H1 (cell line): ENCODE results near the gene BET1L. TPM values are rescaled to one million over a fixed set of nuclear protein-coding genes. Genes with fewer than 3 reads are reported as not detected.

Experiments used
- CTCF ChIA-PET: fragments of 300-600 bp; sonication (Branson Sonifier 250); formaldehyde crosslinking; loops from one replicate; lab custom pipeline; 2021; ENCODE audit not compliant: partially characterized antibody; lab: Charles Lee
- POLR2A ChIA-PET: fragments of 300-600 bp; sonication (Branson Sonifier 250); formaldehyde crosslinking; loops from one replicate; lab custom pipeline; 2021; ENCODE audit warnings: inconsistent platforms; ENCODE audit not compliant: partially characterized antibody; lab: Charles Lee
- DNase-seq, 2 experiments: peaks; one replicate each; pipeline versions ENCODE4 v3.0.0 to v3.0.0-alpha.2; 2010 to 2022; ENCODE audit warnings: low spot score in 2 of 2, low read depth in 1 of 2, mixed read lengths in 1 of 2
- FAIRE-seq: peaks from 2 replicates; lab custom pipeline; 2011; peaks lifted over from hg19 to GRCh38; lab: Jason Lieb, UNC
- H2AFZ ChIP-seq: 2 replicates; pipeline ENCODE4 v1.8.1; 2012; ENCODE audit warnings: low read length, inconsistent platforms
- H2AK5ac ChIP-seq: 2 replicates; pipeline ENCODE4 v1.6.1; 2013; ENCODE audit warnings: low read depth, low read length
- H2BK120ac ChIP-seq: replicated peaks from 2 replicates; pipeline ENCODE3; 2013; ENCODE audit warnings: low read depth, low read length, inconsistent platforms
- H2BK12ac ChIP-seq: 2 replicates; pipeline ENCODE4 v1.6.1; 2013; ENCODE audit warnings: low read depth, low read length
- H2BK15ac ChIP-seq: 2 replicates; pipeline ENCODE4 v1.6.1; 2013; ENCODE audit warnings: low read length
- H2BK20ac ChIP-seq: 2 replicates; pipeline ENCODE4 v1.6.1; 2013; ENCODE audit warnings: low read length
- H2BK5ac ChIP-seq: 2 replicates; pipeline ENCODE4 v1.6.1; 2013; ENCODE audit warnings: low read depth, low read length
- H3K14ac ChIP-seq: 2 replicates; pipeline ENCODE4 v1.6.1; 2013; ENCODE audit warnings: inconsistent platforms; ENCODE audit not compliant: insufficient read length
- H3K18ac ChIP-seq: 2 replicates; pipeline ENCODE4 v1.6.1; 2013; ENCODE audit warnings: low read length; ENCODE audit errors: extremely low read depth
- H3K23ac ChIP-seq: 2 replicates; pipeline ENCODE4 v1.6.1; 2013; ENCODE audit warnings: inconsistent platforms; ENCODE audit not compliant: insufficient read length
- H3K23me2 ChIP-seq: 2 replicates; pipeline ENCODE4 v1.6.1; 2013; ENCODE audit warnings: low read depth, low read length
- H3K27ac ChIP-seq: 2 replicates; pipeline ENCODE4 v1.6.1; 2011; ENCODE audit warnings: low read depth, low read length, inconsistent platforms
- H3K27me3 ChIP-seq, 4 experiments: replicated peaks in 1 of 4; 1 replicate in 1 of 4; 2 replicates in 3 of 4; pipeline versions ENCODE4 v1.6.1 to v1.8.1; 2011 to 2013; ENCODE audit warnings: low read length in 3 of 4, mild to moderate bottlenecking in 3 of 4, inconsistent platforms in 2 of 4, mixed read lengths in 2 of 4, moderate library complexity in 1 of 4; ENCODE audit not compliant: control insufficient read depth in 3 of 4, insufficient read depth in 3 of 4; ENCODE audit errors: extremely low read depth in 1 of 4
- H3K36me3 ChIP-seq, 4 experiments: 2 replicates each; pipeline versions ENCODE4 v1.6.1 to v1.8.1; 2011 to 2013; ENCODE audit warnings: mild to moderate bottlenecking in 4 of 4, low read length in 3 of 4, moderate library complexity in 2 of 4, control low read depth in 1 of 4, inconsistent platforms in 1 of 4; ENCODE audit not compliant: insufficient read depth in 4 of 4, control insufficient read depth in 2 of 4
- H3K4ac ChIP-seq: replicated peaks from 2 replicates; pipeline ENCODE3; 2013; ENCODE audit warnings: low read length, low read depth, mixed read lengths, inconsistent platforms; ENCODE audit not compliant: insufficient read length
- H3K4me1 ChIP-seq, 4 experiments: replicated peaks in 1 of 4; 1 replicate in 1 of 4; 2 replicates in 3 of 4; pipeline versions ENCODE4 v1.6.1 to v1.8.1; 2011 to 2013; ENCODE audit warnings: low read length in 3 of 4, inconsistent platforms in 2 of 4, mixed read lengths in 1 of 4; ENCODE audit not compliant: insufficient read depth in 4 of 4, control insufficient read depth in 3 of 4
- H3K4me2 ChIP-seq, 2 experiments: 2 replicates each; pipeline versions ENCODE4 v1.6.1 to v1.8.1; 2011 to 2013; ENCODE audit warnings: low read depth in 2 of 2, low read length in 2 of 2, control low read depth in 1 of 2, inconsistent platforms in 1 of 2, mild to moderate bottlenecking in 1 of 2; ENCODE audit not compliant: insufficient read depth in 1 of 2
- H3K4me3 ChIP-seq, 4 experiments: fragments of 200-600, 300-600 bp in 1 of 4; sonication (generic), shearing (Covaris generic), sonication (Bioruptor Twin) in 1 of 4; 2 replicates each; pipeline versions ENCODE4 v1.5.1 to v1.8.1; 2011 to 2016; ENCODE audit warnings: low read length in 4 of 4, low read depth in 3 of 4, control low read depth in 2 of 4, inconsistent platforms in 2 of 4, mild to moderate bottlenecking in 2 of 4, mixed read lengths in 1 of 4, moderate library complexity in 1 of 4; ENCODE audit not compliant: insufficient read depth in 2 of 4; ENCODE audit errors: extremely low read depth in 1 of 4
- H3K56ac ChIP-seq: replicated peaks from 2 replicates; pipeline ENCODE3; 2013; ENCODE audit warnings: low read depth, mild to moderate bottlenecking, mixed read lengths, low read length, inconsistent platforms; ENCODE audit not compliant: insufficient read length
- H3K79me1 ChIP-seq: 2 replicates; pipeline ENCODE4 v1.6.1; 2013; ENCODE audit warnings: low read depth, low read length, control low read depth
- H3K79me2 ChIP-seq, 2 experiments: 2 replicates each; pipeline versions ENCODE4 v1.6.1 to v1.8.1; 2012 to 2013; ENCODE audit warnings: low read length in 2 of 2, mild to moderate bottlenecking in 2 of 2, inconsistent platforms in 1 of 2; ENCODE audit not compliant: insufficient read depth in 2 of 2, control insufficient read depth in 1 of 2
- H3K9ac ChIP-seq, 4 experiments: replicated peaks in 1 of 4; 1 replicate in 1 of 4; 2 replicates in 3 of 4; pipeline versions ENCODE4 v1.6.1 to v1.8.1; 2011 to 2013; ENCODE audit warnings: low read depth in 3 of 4, low read length in 3 of 4, control low read depth in 2 of 4, mild to moderate bottlenecking in 2 of 4, moderate library complexity in 2 of 4, inconsistent platforms in 1 of 4; ENCODE audit errors: extremely low read depth in 1 of 4
- H3K9me3 ChIP-seq, 2 experiments: 2 replicates each; pipeline versions ENCODE4 v1.6.1 to v1.8.1; 2012 to 2013; ENCODE audit warnings: mild to moderate bottlenecking in 2 of 2, moderate library complexity in 2 of 2, control low read depth in 1 of 2, inconsistent platforms in 1 of 2, low read depth in 1 of 2, low read length in 1 of 2, mixed read lengths in 1 of 2; ENCODE audit not compliant: insufficient read depth in 2 of 2
- H4K20me1 ChIP-seq, 2 experiments: replicated peaks in 1 of 2; 2 replicates each; pipeline versions ENCODE3 to v1.8.1; 2011 to 2013; ENCODE audit warnings: inconsistent platforms in 2 of 2, low read length in 2 of 2, mild to moderate bottlenecking in 1 of 2; ENCODE audit not compliant: insufficient read depth in 2 of 2, control insufficient read depth in 1 of 2
- H4K5ac ChIP-seq: 2 replicates; pipeline ENCODE4 v1.6.1; 2013; ENCODE audit warnings: low read length, low read depth, mixed read lengths, inconsistent platforms; ENCODE audit not compliant: insufficient read length
- H4K8ac ChIP-seq: 2 replicates; pipeline ENCODE4 v1.8.0; 2013; ENCODE audit warnings: mild to moderate bottlenecking, moderate library complexity, low read length, inconsistent platforms; ENCODE audit not compliant: insufficient read depth; ENCODE audit errors: extremely low read depth
- H4K91ac ChIP-seq: replicated peaks from 2 replicates; pipeline ENCODE3; 2013; ENCODE audit warnings: low read length, mixed read lengths, inconsistent platforms; ENCODE audit not compliant: insufficient read length
- JUN ChIP-seq: IDR thresholded peaks from 2 replicates; pipeline ENCODE4 v1.6.1; 2011; ENCODE audit warnings: low read depth, mild to moderate bottlenecking, improper control_type of control experiment, low read length
- JUND ChIP-seq: IDR thresholded peaks from 2 replicates; pipeline ENCODE4 v1.6.1; 2011; ENCODE audit warnings: mild to moderate bottlenecking, improper control_type of control experiment, low read length
- MAFK ChIP-seq: IDR thresholded peaks from 2 replicates; pipeline ENCODE4 v1.6.1; 2012; ENCODE audit warnings: low read depth, mild to moderate bottlenecking, improper control_type of control experiment, low read length
- PHF8 ChIP-seq: fragments of 200-600 bp; sonication (generic); conservative IDR thresholded peaks from 2 replicates; pipeline ENCODE4 v1.7.1; 2012; ENCODE audit warnings: low read depth, mild to moderate bottlenecking, inconsistent platforms, low read length, moderate library complexity
- POLR2A ChIP-seq, 2 experiments: IDR thresholded peaks; 1 replicate in 1 of 2; 2 replicates in 1 of 2; pipeline ENCODE4 v1.6.1; 2011; ENCODE audit warnings: low read depth in 2 of 2, low read length in 2 of 2, mild to moderate bottlenecking in 2 of 2; ENCODE audit errors: control extremely low read depth in 1 of 2
- SAP30 ChIP-seq: fragments of 300-600 bp; sonication (generic); IDR thresholded peaks from 2 replicates; pipeline ENCODE4 v1.7.1; 2012; ENCODE audit warnings: low read length, moderate library complexity, mild to moderate bottlenecking, inconsistent platforms; ENCODE audit not compliant: insufficient read depth, insufficient replicate concordance
- WGBS, 2 experiments: shearing (Covaris generic) in 1 of 2; methylation state at CpG; one replicate each; pipeline versions ENCODE4 v1.1.6 to v1.1.7; 2013 to 2015; ENCODE audit warnings: low lambda C conversion rate in 2 of 2, mixed read lengths in 2 of 2, inconsistent platforms in 1 of 2, low coverage in 1 of 2, missing lambda C conversion rate in 1 of 2; ENCODE audit not compliant: insufficient replicate concordance in 2 of 2, insufficient coverage in 1 of 2, insufficient read length in 1 of 2; ENCODE audit errors: extremely low coverage in 1 of 2, missing lambda C conversion rate in 1 of 2; 5-methylcytosine and 5-hydroxymethylcytosine counted together
- polyA plus RNA-seq, 7 experiments: library from polyadenylated mRNA; depleted of rRNA in 3 of 7; stranded (reverse) in 5 of 7; unstranded in 2 of 7; fragments of >200 nt in 5 of 7; fragments of 200-250 nt in 2 of 7; gene quantifications; 1 replicate in 5 of 7; 2 replicates in 1 of 7; 4 replicates in 1 of 7; pipeline versions ENCODE4 v1.2.1 to v1.2.3, GENCODE V29; 2011 to 2013; ENCODE audit warnings: missing spikeins in 2 of 7, mixed read lengths in 2 of 7
- total RNA-seq: library from RNA; stranded (reverse); fragmentation: NEBNext Ultra II Directional; extraction: Animal tissue kit (Norgen Biotek cat#: 25700); gene quantifications from 2 replicates; pipeline ENCODE4 v1.2.1, GENCODE V29; 2021

BET1L gene
- total and polyA plus RNA-seq, 2 of the 8 experiments (the other 6 are each of a cell fraction or from before 2014, with no cell fraction given) = 40.2 to 61.9 TPM

GRCh38 chr11:216081-216974, 9.1 kb upstream of the BET1L start:
- peaks cover 0 to 1% of the 10 kb centered on the region in 2 experiments for H4K20me1 ChIP-seq
- no peak overlapping the region for H3K4me2 ChIP-seq
- no peak overlapping the region for H3K9ac ChIP-seq
- no peak overlapping the region for H2BK5ac ChIP-seq
- no peaks in the 10 kb centered on the region for H3K79me2 ChIP-seq
- no peak overlapping the region for H3K23ac ChIP-seq
- H3K4me3 ChIP-seq = no peak overlapping the region
- H2BK12ac ChIP-seq = no peak overlapping the region
- no peaks in the 10 kb centered on the region for H3K79me1 ChIP-seq
- no peak overlapping the region for H3K4ac ChIP-seq
- no peak overlapping the region for H2BK15ac ChIP-seq
- no peak overlapping the region for H4K91ac ChIP-seq
- DNase-seq (no peak), FAIRE-seq (no peak)
- H3K9me3 ChIP-seq = no peaks in the 10 kb centered on the region
- no peaks in the 10 kb centered on the region for H3K23me2 ChIP-seq
- WGBS, 2 experiments = 88% methylated on average over 11 of the region's 11 CpGs; no CpG with 5 or more reads in 1 of the 2 experiments
- no peak overlapping the region for H2AK5ac ChIP-seq
- no peak overlapping the region for H4K5ac ChIP-seq
- peaks cover 18 to 39% (median 26%) of the 10 kb centered on the region in 4 experiments for H3K36me3 ChIP-seq
- CTCF ChIA-PET = interaction anchor here (0.7 to 2.1 kb wide), 11 partner anchors 10 to 178 kb away, joined by 3 to 8 read pairs (median 3); partner anchors contain the start of gene PKP3
- H3K14ac ChIP-seq = no peak overlapping the region
- no peak overlapping the region for H3K18ac ChIP-seq
- no peaks in the 10 kb centered on the region for H3K27me3 ChIP-seq
- no peak overlapping the region for H2BK120ac ChIP-seq
- no peaks in the 10 kb centered on the region for H3K4me1 ChIP-seq
- H3K27ac ChIP-seq = no peak overlapping the region
- POLR2A ChIA-PET = interaction anchor here (0.7 to 8.7 kb wide), 8 partner anchors 8 to 619 kb away, joined by 3 to 99 read pairs (median 6); partner anchors contain the start of genes B4GALNT4, BET1L, IFITM5 and PSMD13
- H2AFZ ChIP-seq = no peak overlapping the region
- H3K56ac ChIP-seq = no peak overlapping the region
- H2BK20ac ChIP-seq = no peak overlapping the region
- H4K8ac ChIP-seq = no peak overlapping the region
- TF ChIP-seq JUN (no peak), POLR2A (IDR thresholded peaks at IDR 0.05; ENCODE audit: control extremely low read depth in 1 of 2, low read depth in 2 of 2, low read length in 2 of 2) (no peak), PHF8 (no peak), JUND (no peak), SAP30 (no peak), MAFK (no peak)
